Non-pigmented ciliary epithelial cell (primary cell): ENCODE results near the gene SAMD4A.

Source experiments
- DNase-seq: peaks from one replicate; pipeline ENCODE4 v3.0.0-alpha.2; 2010; ENCODE audit warnings: low read depth

Gene SAMD4A

GRCh38 chr14:54685286-54685845, 118.4 kb downstream of the SAMD4A start:
- DNase-seq = no peak

- DNase-seq = peak; percentile 60
These were observed 119.4 kb downstream of the SAMD4A start for GRCh38 chr14:54686219-54686870.

GRCh38 chr14:54686871-54687749, 120.2 kb downstream of the SAMD4A start:
- DNase-seq = no peak

GRCh38 chr14:54687750-54688119, 120.8 kb downstream of the SAMD4A start:
- no peak for DNase-seq

- DNase-seq = no peak
These were observed 121.3 kb downstream of the SAMD4A start for GRCh38 chr14:54688229-54688628.

GRCh38 chr14:54689928-54690327, 123.0 kb downstream of the SAMD4A start:
- no peak for DNase-seq

- no peak for DNase-seq
These were observed 124.0 kb downstream of the SAMD4A start for GRCh38 chr14:54690887-54691286.

GRCh38 chr14:54691525-54692283, 124.8 kb downstream of the SAMD4A start:
- no peak for DNase-seq

- no peak for DNase-seq
These were observed 125.4 kb downstream of the SAMD4A start for GRCh38 chr14:54692284-54692772.

GRCh38 chr14:54693761-54694160, 126.8 kb downstream of the SAMD4A start:
- DNase-seq = no peak

GRCh38 chr14:54695196-54695595, 128.3 kb downstream of the SAMD4A start:
- DNase-seq = no peak

- no peak for DNase-seq
These were observed 130.1 kb downstream of the SAMD4A start for GRCh38 chr14:54697001-54697400.

GRCh38 chr14:54697803-54698202, 130.9 kb downstream of the SAMD4A start:
- DNase-seq = no peak

- DNase-seq = no peak
These were observed 131.6 kb downstream of the SAMD4A start for GRCh38 chr14:54698501-54698900.

GRCh38 chr14:54698966-54699530, 132.1 kb downstream of the SAMD4A start:
- DNase-seq = no peak

- DNase-seq = no peak
These were observed 132.8 kb downstream of the SAMD4A start for GRCh38 chr14:54699735-54700134.

GRCh38 chr14:54700717-54701116, 133.8 kb downstream of the SAMD4A start:
- no peak for DNase-seq

GRCh38 chr14:54702014-54702491, 135.1 kb downstream of the SAMD4A start:
- DNase-seq = no peak

- no peak for DNase-seq
These were observed 135.6 kb downstream of the SAMD4A start for GRCh38 chr14:54702492-54702891.

GRCh38 chr14:54703082-54703481, 136.2 kb downstream of the SAMD4A start:
- no peak for DNase-seq

- DNase-seq = no peak
These were observed 136.8 kb downstream of the SAMD4A start for GRCh38 chr14:54703724-54704123.

GRCh38 chr14:54704768-54705167, 137.8 kb downstream of the SAMD4A start:
- DNase-seq = no peak
